ENCODE data around the gene C1orf74. TPM values are rescaled to one million over a fixed set of nuclear protein-coding genes. Genes with fewer than 3 reads are reported as not detected.

The C1orf74 gene
- total and polyA plus RNA-seq, 2 experiments from 2014 or later, result 1.4 to 2.3 TPM

- no peak overlapping the region for H3K27ac ChIP-seq
- TF ChIP-seq EZH2phosphoT487 (IDR thresholded peaks at IDR 0.05; ENCODE audit: insufficient read depth, low read depth) (no peak), EZH2 (IDR thresholded peaks at IDR 0.05; ENCODE audit: insufficient read depth, poor library complexity, severe bottlenecking) (no peak)
- no peaks in the 10 kb centered on the region for H3K9me3 ChIP-seq (ENCODE audit: low read depth)
- no peak overlapping the region for H3K4me2 ChIP-seq (ENCODE audit: unreplicated experiment)
- no peak overlapping the region for H2AFZ ChIP-seq
- no peaks in the 10 kb centered on the region for H3K9me2 ChIP-seq (ENCODE audit: insufficient read depth)
- no peak overlapping the region for H3K9ac ChIP-seq
- no peaks in the 10 kb centered on the region for H3K36me3 ChIP-seq (ENCODE audit: low read depth)
- WGBS, 2 experiments (ENCODE audit: low coverage in 1 of 2, low lambda C conversion rate in 2 of 2, missing lambda C conversion rate in 2 of 2), result 69 to 80% methylated on average over 5 to 6 of the region's 6 CpGs
- in situ Hi-C loops (cut with MboI), result no loop called here
- no peaks in the 10 kb centered on the region for H3K4me1 ChIP-seq (ENCODE audit: insufficient read depth)
- no peaks in the 10 kb centered on the region for H3F3A ChIP-seq (ENCODE audit: insufficient read depth)
- no peak overlapping the region for H3K4me3 ChIP-seq
- no peaks in the 10 kb centered on the region for H4K20me1 ChIP-seq (ENCODE audit: insufficient read depth)
- DNase-seq, result no peak
- H3K27me3 ChIP-seq (replicated peaks; ENCODE audit: insufficient read depth), result no peaks in the 10 kb centered on the region
- H3K79me2 ChIP-seq (ENCODE audit: insufficient read depth), result no peaks in the 10 kb centered on the region
These were observed 31.6 kb upstream of the C1orf74 start for GRCh38 chr1:209815931-209816341.

GRCh38 chr1:209815490-209815889 lies 31.1 kb upstream of the C1orf74 start:
- H4K20me1 ChIP-seq (ENCODE audit: insufficient read depth), result no peaks in the 10 kb centered on the region
- no peaks in the 10 kb centered on the region for H3K79me2 ChIP-seq (ENCODE audit: insufficient read depth)
- no peaks in the 10 kb centered on the region for H3K36me3 ChIP-seq (ENCODE audit: low read depth)
- no peaks in the 10 kb centered on the region for H3K27me3 ChIP-seq (replicated peaks; ENCODE audit: insufficient read depth)
- no peaks in the 10 kb centered on the region for H3K9me2 ChIP-seq (ENCODE audit: insufficient read depth)
- no peak for TF ChIP-seq EZH2phosphoT487 (IDR thresholded peaks at IDR 0.05; ENCODE audit: insufficient read depth, low read depth)
- H3K9me3 ChIP-seq (ENCODE audit: low read depth), result no peaks in the 10 kb centered on the region
- H3K4me3 ChIP-seq, result no peak overlapping the region
- H3K4me2 ChIP-seq (ENCODE audit: unreplicated experiment), result no peak overlapping the region
- H3K4me1 ChIP-seq (ENCODE audit: insufficient read depth), result no peaks in the 10 kb centered on the region
- no peak overlapping the region for H3K9ac ChIP-seq
- H2AFZ ChIP-seq, result no peak overlapping the region
- no peak overlapping the region for H3K27ac ChIP-seq
- WGBS, 2 experiments (ENCODE audit: low coverage in 1 of 2, low lambda C conversion rate in 2 of 2, missing lambda C conversion rate in 2 of 2), result 71 to 82% methylated on average over 3 of the region's 3 CpGs
- no peak for DNase-seq
- in situ Hi-C loops (cut with MboI), result no loop called here
- H3F3A ChIP-seq (ENCODE audit: insufficient read depth), result no peaks in the 10 kb centered on the region

GRCh38 chr1:209813902-209814301 lies 29.5 kb upstream of the C1orf74 start:
- DNase-seq, result no peak
- H3K79me2 ChIP-seq (ENCODE audit: insufficient read depth), result no peaks in the 10 kb centered on the region
- TF ChIP-seq EZH2 (IDR thresholded peaks at IDR 0.05; ENCODE audit: insufficient read depth, poor library complexity, severe bottlenecking) (no peak), EZH2phosphoT487 (IDR thresholded peaks at IDR 0.05; ENCODE audit: insufficient read depth, low read depth) (no peak)
- no peak overlapping the region for H3K4me3 ChIP-seq
- 80 to 87% methylated on average over 4 of the region's 4 CpGs for WGBS, 2 experiments (ENCODE audit: low coverage in 1 of 2, low lambda C conversion rate in 2 of 2, missing lambda C conversion rate in 2 of 2)
- no peak overlapping the region for H2AFZ ChIP-seq
- no peaks in the 10 kb centered on the region for H3K9me2 ChIP-seq (ENCODE audit: insufficient read depth)
- no peaks in the 10 kb centered on the region for H3K36me3 ChIP-seq (ENCODE audit: low read depth)
- no peak overlapping the region for H3K4me2 ChIP-seq (ENCODE audit: unreplicated experiment)
- H3K27ac ChIP-seq, result no peak overlapping the region
- H3K9me3 ChIP-seq (ENCODE audit: low read depth), result no peaks in the 10 kb centered on the region
- in situ Hi-C loops (cut with MboI), result no loop called here
- no peak overlapping the region for H3K9ac ChIP-seq
- H3F3A ChIP-seq (ENCODE audit: insufficient read depth), result 0 out of 2 replicates have a peak, but pooled peaks cover under 1% of the 10 kb centered on the region
- H3K4me1 ChIP-seq (ENCODE audit: insufficient read depth), result no peaks in the 10 kb centered on the region
- no peaks in the 10 kb centered on the region for H3K27me3 ChIP-seq (replicated peaks; ENCODE audit: insufficient read depth)
- no peaks in the 10 kb centered on the region for H4K20me1 ChIP-seq (ENCODE audit: insufficient read depth)

GRCh38 chr1:209810783-209811182 lies 26.4 kb upstream of the C1orf74 start:
- TF ChIP-seq EZH2 (IDR thresholded peaks at IDR 0.05; ENCODE audit: insufficient read depth, poor library complexity, severe bottlenecking) (no peak), EZH2phosphoT487 (IDR thresholded peaks at IDR 0.05; ENCODE audit: insufficient read depth, low read depth) (no peak)
- Histone ChIP-seq H3K27me3 (replicated peaks; ENCODE audit: insufficient read depth) (no peaks in the 10 kb centered on the region), H3K36me3 (ENCODE audit: low read depth) (no peaks in the 10 kb centered on the region), H3K4me3 (no peak overlapping the region), H3K9me3 (ENCODE audit: low read depth) (no peaks in the 10 kb centered on the region), H4K20me1 (ENCODE audit: insufficient read depth) (no peaks in the 10 kb centered on the region), H3K9me2 (ENCODE audit: insufficient read depth) (no peaks in the 10 kb centered on the region), H3K27ac (no peak overlapping the region), H3F3A (ENCODE audit: insufficient read depth) (peaks cover 18% of the 10 kb centered on the region), H3K4me1 (ENCODE audit: insufficient read depth) (peaks cover 18% of the 10 kb centered on the region), H3K4me2 (ENCODE audit: unreplicated experiment) (no peak overlapping the region), H3K9ac (no peak overlapping the region), H3K79me2 (ENCODE audit: insufficient read depth) (no peaks in the 10 kb centered on the region), H2AFZ (no peak overlapping the region)
- in situ Hi-C loops (cut with MboI), result no loop called here
- no peak for DNase-seq
- WGBS, 2 experiments (ENCODE audit: low coverage in 1 of 2, low lambda C conversion rate in 2 of 2, missing lambda C conversion rate in 2 of 2), result 71 to 82% methylated on average over 5 of the region's 5 CpGs

- Histone ChIP-seq H3K27me3 (replicated peaks; ENCODE audit: insufficient read depth) (no peaks in the 10 kb centered on the region), H2AFZ (no peak overlapping the region), H3K4me3 (no peak overlapping the region), H3K4me2 (ENCODE audit: unreplicated experiment) (no peak overlapping the region), H3K9me3 (ENCODE audit: low read depth) (no peaks in the 10 kb centered on the region), H4K20me1 (ENCODE audit: insufficient read depth) (no peaks in the 10 kb centered on the region), H3F3A (ENCODE audit: insufficient read depth) (peaks cover 18% of the 10 kb centered on the region), H3K36me3 (ENCODE audit: low read depth) (no peaks in the 10 kb centered on the region), H3K27ac (no peak overlapping the region), H3K9me2 (ENCODE audit: insufficient read depth) (no peaks in the 10 kb centered on the region), H3K79me2 (ENCODE audit: insufficient read depth) (no peaks in the 10 kb centered on the region), H3K4me1 (ENCODE audit: insufficient read depth) (peaks cover 18% of the 10 kb centered on the region), H3K9ac (no peak overlapping the region)
- in situ Hi-C loops (cut with MboI), result no loop called here
- 83 to 87% methylated on average over 4 of the region's 4 CpGs for whole genome bisulfite sequencing, 2 experiments (ENCODE audit: low coverage in 1 of 2, low lambda C conversion rate in 2 of 2, missing lambda C conversion rate in 2 of 2)
- DNase-seq, result no peak
- TF ChIP-seq EZH2 (IDR thresholded peaks at IDR 0.05; ENCODE audit: insufficient read depth, poor library complexity, severe bottlenecking) (no peak), EZH2phosphoT487 (IDR thresholded peaks at IDR 0.05; ENCODE audit: insufficient read depth, low read depth) (no peak)
These were observed 25.3 kb upstream of the C1orf74 start for GRCh38 chr1:209809611-209810010.
